ENCODE results near the gene RAB10. TPM values are rescaled to one million over a fixed set of nuclear protein-coding genes. Genes with fewer than 3 reads are reported as not detected.
"Not testable (repeated sequence)": the region's sequence is repeated elsewhere in the genome, so short reads cannot be mapped to it uniquely, and the experiment has no call there.

Gene RAB10
- total and polyA plus RNA-seq, 7 donors: 57.1 to 116 (median 92.0) TPM

DNA sequence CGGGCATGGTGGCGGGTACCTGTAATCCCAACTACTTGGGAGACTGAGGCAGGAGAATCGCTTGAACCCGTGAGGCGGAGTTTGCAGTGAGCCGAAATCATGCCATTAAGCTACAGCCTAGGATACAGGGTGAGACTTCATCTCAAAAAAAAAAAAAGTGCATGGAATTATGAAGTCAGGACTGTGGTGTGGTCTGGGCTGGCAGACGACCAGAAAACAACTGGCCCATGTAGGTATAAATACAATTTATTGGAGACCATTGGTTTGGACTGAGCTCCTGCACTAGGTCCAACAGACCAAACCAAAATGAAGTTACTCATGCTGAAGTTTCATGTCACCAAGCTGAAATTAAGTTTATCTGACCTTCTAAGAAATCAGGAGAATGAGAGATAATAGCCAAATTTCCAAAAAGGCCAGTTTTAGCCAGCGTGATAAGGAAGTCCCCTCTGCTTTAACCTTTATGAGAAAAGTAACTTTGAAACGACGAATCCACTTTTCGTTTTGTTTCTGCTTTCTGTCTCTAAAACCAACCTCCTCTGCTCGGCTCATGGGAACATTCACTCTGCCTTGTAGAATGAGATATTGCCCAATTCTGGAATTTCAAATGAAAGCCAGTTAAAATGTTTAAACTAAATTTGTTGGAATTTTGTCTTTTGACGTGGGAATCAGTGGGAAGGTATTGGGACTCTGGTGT lies 17.7 kb upstream of the RAB10 start:
- Histone ChIP-seq H3K4me3 (no peak overlapping the region), H3K27me3 (no peaks in the 10 kb centered on the region), H3K27ac (no peak overlapping the region), H3K4me1 (peaks cover 0 to 13% (median 12%) of the 10 kb centered on the region in 4 donors), H3K9me3 (no peaks in the 10 kb centered on the region), H3K36me3 (no peaks in the 10 kb centered on the region)
- WGBS, 2 donors: 89 to 95% methylated on average over 13 of the region's 13 CpGs
- DNase-seq: peak; percentile 15
- intact Hi-C loops (cut with DNase I): no loop called here
- TF ChIP-seq POLR2AphosphoS5 (IDR thresholded peaks at IDR 0.05) (no peak), POLR2A (IDR thresholded peaks at IDR 0.05) (no peak), EP300 (IDR thresholded peaks at IDR 0.05) (no peak)
- TF ChIP-seq, protein P1, sequence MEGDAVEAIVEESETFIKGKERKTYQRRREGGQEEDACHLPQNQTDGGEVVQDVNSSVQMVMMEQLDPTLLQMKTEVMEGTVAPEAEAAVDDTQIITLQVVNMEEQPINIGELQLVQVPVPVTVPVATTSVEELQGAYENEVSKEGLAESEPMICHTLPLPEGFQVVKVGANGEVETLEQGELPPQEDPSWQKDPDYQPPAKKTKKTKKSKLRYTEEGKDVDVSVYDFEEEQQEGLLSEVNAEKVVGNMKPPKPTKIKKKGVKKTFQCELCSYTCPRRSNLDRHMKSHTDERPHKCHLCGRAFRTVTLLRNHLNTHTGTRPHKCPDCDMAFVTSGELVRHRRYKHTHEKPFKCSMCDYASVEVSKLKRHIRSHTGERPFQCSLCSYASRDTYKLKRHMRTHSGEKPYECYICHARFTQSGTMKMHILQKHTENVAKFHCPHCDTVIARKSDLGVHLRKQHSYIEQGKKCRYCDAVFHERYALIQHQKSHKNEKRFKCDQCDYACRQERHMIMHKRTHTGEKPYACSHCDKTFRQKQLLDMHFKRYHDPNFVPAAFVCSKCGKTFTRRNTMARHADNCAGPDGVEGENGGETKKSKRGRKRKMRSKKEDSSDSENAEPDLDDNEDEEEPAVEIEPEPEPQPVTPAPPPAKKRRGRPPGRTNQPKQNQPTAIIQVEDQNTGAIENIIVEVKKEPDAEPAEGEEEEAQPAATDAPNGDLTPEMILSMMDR (IDR thresholded peaks at IDR 0.05): no peak

DNA sequence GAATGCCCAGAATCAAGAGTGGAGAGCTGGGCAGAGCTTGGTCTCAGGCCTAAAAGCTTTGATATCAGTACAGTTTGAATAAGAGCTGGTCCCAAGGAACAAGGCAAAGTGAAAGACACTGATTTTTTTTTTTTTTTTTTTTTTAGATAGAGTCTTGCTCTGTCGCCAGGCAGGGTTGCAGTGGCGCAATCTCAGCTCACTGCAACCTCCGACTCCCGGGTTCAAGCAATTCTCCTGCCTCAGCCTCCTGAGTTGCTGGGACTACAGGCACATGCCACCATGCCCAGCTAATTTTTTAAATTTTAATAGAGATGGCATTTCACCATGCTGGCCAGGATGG lies 17.2 kb upstream of the RAB10 start:
- H3K9me3 ChIP-seq; H3K4me3 ChIP-seq; H3K27me3 ChIP-seq; H3K36me3 ChIP-seq; intact Hi-C loops (cut with DNase I); H3K27ac ChIP-seq: not testable (repeated sequence)
- peak; percentile 14 for DNase-seq
- WGBS, 2 donors: 93% methylated on average over 4 of the region's 4 CpGs
- peaks cover 0 to 13% (median 12%) of the 10 kb centered on the region in 4 donors for H3K4me1 ChIP-seq

DNA sequence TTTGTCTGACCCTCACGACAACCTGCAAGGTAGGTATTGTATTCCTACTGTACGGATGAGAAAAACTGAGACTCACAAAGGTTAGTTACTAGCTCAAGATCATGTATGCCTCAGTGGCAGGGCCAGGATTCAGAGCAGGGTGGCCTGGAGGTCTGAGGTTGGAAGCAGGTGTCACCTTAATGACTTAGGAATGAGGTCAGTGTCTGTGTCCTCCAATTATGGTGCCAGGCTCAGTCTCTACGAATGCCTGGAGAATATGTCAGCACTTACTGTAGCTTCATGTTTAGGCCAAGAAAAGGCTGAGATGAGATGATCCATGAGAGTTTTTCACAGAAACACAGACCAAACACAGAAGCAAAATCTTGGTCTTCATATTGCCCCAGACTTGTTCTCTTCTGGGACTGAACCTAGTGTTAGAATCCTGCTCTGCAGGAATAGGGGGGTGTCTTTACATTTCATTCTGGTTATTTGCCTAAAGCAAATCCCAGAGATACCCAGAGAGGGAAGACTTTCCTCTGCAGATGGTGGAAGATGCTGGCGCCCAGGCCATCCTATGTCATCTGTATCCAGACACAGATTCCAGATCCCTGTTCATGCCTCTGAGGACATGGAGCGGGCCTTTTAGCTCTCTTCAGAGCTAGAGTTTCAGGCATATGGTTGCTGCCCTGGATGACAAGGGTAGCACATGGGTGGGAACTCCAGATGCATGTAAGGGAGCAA lies 16.3 kb upstream of the RAB10 start:
- TF ChIP-seq EP300 (IDR thresholded peaks at IDR 0.05): no peak
- TF ChIP-seq, protein P1 (IDR thresholded peaks at IDR 0.05): no peak
- TF ChIP-seq POLR2A (IDR thresholded peaks at IDR 0.05): no peak
- no peak for TF ChIP-seq POLR2AphosphoS5 (IDR thresholded peaks at IDR 0.05)
- peak overlapping the region; percentile 44 to 68 (median 55) for H3K27ac ChIP-seq
- no peaks in the 10 kb centered on the region for H3K36me3 ChIP-seq
- H3K4me1 ChIP-seq: peaks cover 0 to 13% (median 12%) of the 10 kb centered on the region in 4 donors
- 92 to 96% methylated on average over 5 of the region's 5 CpGs for WGBS, 2 donors
- H3K9me3 ChIP-seq: no peaks in the 10 kb centered on the region
- no peaks in the 10 kb centered on the region for H3K27me3 ChIP-seq
- peak; percentile 18 for DNase-seq
- intact Hi-C loops (cut with DNase I): no loop called here
- H3K4me3 ChIP-seq: no peak overlapping the region

DNA sequence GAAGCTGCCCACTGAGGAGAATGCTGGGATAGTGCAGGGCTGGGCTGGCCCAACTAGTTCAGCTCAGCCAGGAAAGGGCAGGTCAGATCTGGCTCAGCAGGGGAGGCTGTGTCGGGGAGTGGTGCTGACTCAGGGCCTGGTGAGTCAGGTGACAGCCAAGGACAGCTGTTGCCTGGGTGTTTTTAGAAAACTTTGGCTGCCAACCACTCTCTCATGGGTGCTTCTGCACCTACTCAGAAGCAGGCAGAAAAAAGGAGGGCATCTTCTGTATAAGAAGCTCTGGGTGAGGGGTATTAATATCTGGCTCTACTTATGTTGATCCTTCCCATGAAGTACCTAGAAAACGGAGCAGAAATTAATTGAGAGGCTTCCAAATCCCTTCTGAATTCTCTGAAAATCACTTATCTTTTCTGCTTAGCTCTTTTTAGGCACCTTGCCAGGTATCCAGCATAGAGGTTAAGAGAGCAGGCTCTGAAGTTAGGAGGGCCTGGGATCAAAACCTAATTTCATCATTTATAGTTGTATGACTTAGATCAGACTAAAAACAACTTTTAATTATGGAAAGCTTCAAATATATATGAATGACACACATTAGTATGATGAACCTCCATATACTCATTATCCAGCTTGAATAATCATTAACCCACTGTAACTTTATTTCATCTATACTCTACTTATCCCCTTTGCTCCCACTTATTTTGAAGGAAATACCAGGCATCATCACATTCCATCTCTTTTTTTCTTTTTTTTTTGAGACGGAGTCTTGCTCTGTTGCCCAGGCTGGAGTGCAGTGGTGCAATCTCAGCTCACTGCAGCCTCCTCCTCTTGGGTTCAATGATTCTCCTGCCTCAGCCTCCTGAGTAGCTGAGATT lies 15.5 kb upstream of the RAB10 start:
- WGBS, 2 donors: 29 to 55% methylated on average over 3 of the region's 3 CpGs
- TF ChIP-seq POLR2AphosphoS5 (IDR thresholded peaks at IDR 0.05) (peak in 1 of 4 donors; percentile 46), EP300 (IDR thresholded peaks at IDR 0.05) (no peak), POLR2A (IDR thresholded peaks at IDR 0.05) (no peak)
- TF ChIP-seq, protein P1 (IDR thresholded peaks at IDR 0.05): no peak
- Histone ChIP-seq H3K4me1 (peaks cover 0 to 13% (median 12%) of the 10 kb centered on the region in 4 donors), H3K9me3 (no peaks in the 10 kb centered on the region), H3K36me3 (no peaks in the 10 kb centered on the region), H3K27me3 (no peaks in the 10 kb centered on the region), H3K4me3 (no peak overlapping the region), H3K27ac (peak overlapping the region; percentile 44 to 68 (median 55))
- DNase-seq: peak; percentile 88
- intact Hi-C loops (cut with DNase I): no loop called here

DNA sequence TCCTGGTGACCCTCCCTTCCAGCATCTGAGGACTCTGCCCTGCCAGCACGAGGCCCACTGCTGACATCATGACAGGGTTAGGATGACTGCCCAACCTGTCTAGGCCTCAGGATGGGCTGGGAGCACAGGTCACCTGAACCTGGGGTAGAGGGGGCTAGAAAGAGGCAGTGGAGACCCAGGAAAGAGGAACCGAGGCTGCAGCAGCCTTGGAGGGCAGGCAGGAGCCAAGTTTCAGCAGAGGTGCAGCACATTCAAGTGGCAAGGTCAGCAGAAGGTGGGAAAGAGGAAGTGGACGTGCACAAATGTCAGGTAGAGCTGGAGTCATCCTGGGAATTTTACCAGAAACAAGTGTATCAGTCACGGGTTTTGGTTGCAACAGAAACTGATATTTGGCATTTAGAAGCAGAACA lies 13.6 kb upstream of the RAB10 start:
- H3K27ac ChIP-seq: no peak overlapping the region
- no peaks in the 10 kb centered on the region for H3K27me3 ChIP-seq
- DNase-seq: peak; percentile 38
- intact Hi-C loops (cut with DNase I): no loop called here
- H3K36me3 ChIP-seq: no peaks in the 10 kb centered on the region
- no peak overlapping the region for H3K4me3 ChIP-seq
- no peak for TF ChIP-seq POLR2AphosphoS5 (IDR thresholded peaks at IDR 0.05)
- no peak for TF ChIP-seq EP300 (IDR thresholded peaks at IDR 0.05)
- no peak for TF ChIP-seq POLR2A (IDR thresholded peaks at IDR 0.05)
- TF ChIP-seq, protein P1 (IDR thresholded peaks at IDR 0.05): no peak
- no peaks in the 10 kb centered on the region for H3K9me3 ChIP-seq
- H3K4me1 ChIP-seq: peaks cover 0 to 13% (median 12%) of the 10 kb centered on the region in 4 donors
- 53 to 73% methylated on average over 4 of the region's 4 CpGs for WGBS, 2 donors
